ENCODE data around the gene DHX8.
"Not testable (repeated sequence)": the region's sequence is repeated elsewhere in the genome, so short reads cannot be mapped to it uniquely, and the experiment has no call there.

DHX8 gene

GRCh38 chr17:43456661-43457361 lies 27.0 kb upstream of the DHX8 start:
- Histone ChIP-seq H3K27me3 (ENCODE audit: control insufficient read depth, low read length) (peaks cover 20% of the 10 kb centered on the region), H3K9me3 (ENCODE audit: control insufficient read depth, insufficient read depth, low read length) (no peaks in the 10 kb centered on the region), H4K20me1 (ENCODE audit: control insufficient read depth, insufficient read depth, low read depth, low read length) (no peaks in the 10 kb centered on the region), H3K4me2 (ENCODE audit: low read length) (no peak overlapping the region), H3K79me2 (ENCODE audit: control insufficient read depth, low read length) (no peaks in the 10 kb centered on the region), H3K4me1 (ENCODE audit: control insufficient read depth, low read length) (no peaks in the 10 kb centered on the region), H3K4me3 (ENCODE audit: low read length) (no peak overlapping the region), H3F3A (ENCODE audit: control insufficient read depth, insufficient read depth) (no peaks in the 10 kb centered on the region), H3K9me2 (replicated peaks; ENCODE audit: control insufficient read depth, low read length) (no peaks in the 10 kb centered on the region), H3K36me3 (ENCODE audit: control insufficient read depth, low read length) (no peaks in the 10 kb centered on the region), H3K27ac (ENCODE audit: low read depth, low read length) (no peak overlapping the region)
- TF ChIP-seq EZH2phosphoT487 (IDR thresholded peaks at IDR 0.05; ENCODE audit: borderline replicate concordance, low read length) (no peak), CTCF (IDR thresholded peaks at IDR 0.05; ENCODE audit: low read depth, low read length, poor library complexity, severe bottlenecking) (no peak)

GRCh38 chr17:43457362-43457692 lies 26.4 kb upstream of the DHX8 start:
- Histone ChIP-seq H3K36me3 (ENCODE audit: control insufficient read depth, low read length) (no peaks in the 10 kb centered on the region), H3K4me2 (ENCODE audit: low read length) (no peak overlapping the region), H3K27ac (ENCODE audit: low read depth, low read length) (no peak overlapping the region), H3K4me3 (ENCODE audit: low read length) (no peak overlapping the region), H3K9me2 (replicated peaks; ENCODE audit: control insufficient read depth, low read length) (no peaks in the 10 kb centered on the region), H3K9me3 (ENCODE audit: control insufficient read depth, insufficient read depth, low read length) (no peaks in the 10 kb centered on the region), H3K4me1 (ENCODE audit: control insufficient read depth, low read length) (no peaks in the 10 kb centered on the region), H4K20me1 (ENCODE audit: control insufficient read depth, insufficient read depth, low read depth, low read length) (no peaks in the 10 kb centered on the region), H3F3A (ENCODE audit: control insufficient read depth, insufficient read depth) (no peaks in the 10 kb centered on the region), H3K27me3 (ENCODE audit: control insufficient read depth, low read length) (peaks cover 20% of the 10 kb centered on the region), H3K79me2 (ENCODE audit: control insufficient read depth, low read length) (no peaks in the 10 kb centered on the region)
- no peak for TF ChIP-seq CTCF (IDR thresholded peaks at IDR 0.05; ENCODE audit: low read depth, low read length, poor library complexity, severe bottlenecking)
- TF ChIP-seq EZH2phosphoT487 (IDR thresholded peaks at IDR 0.05; ENCODE audit: borderline replicate concordance, low read length): no peak

- H3K9me2 ChIP-seq (replicated peaks; ENCODE audit: control insufficient read depth, low read length): not testable (repeated sequence)
Observed at GRCh38 chr17:43459878-43460277, 23.9 kb upstream of the DHX8 start.

GRCh38 chr17:43461185-43461584 lies 22.6 kb upstream of the DHX8 start:
- Histone ChIP-seq H3K27me3 (ENCODE audit: control insufficient read depth, low read length) (peaks cover 14% of the 10 kb centered on the region), H3K27ac (ENCODE audit: low read depth, low read length) (no peak overlapping the region), H3K4me3 (ENCODE audit: low read length) (no peak overlapping the region), H3K36me3 (ENCODE audit: control insufficient read depth, low read length) (no peaks in the 10 kb centered on the region), H4K20me1 (ENCODE audit: control insufficient read depth, insufficient read depth, low read depth, low read length) (no peaks in the 10 kb centered on the region), H3K79me2 (ENCODE audit: control insufficient read depth, low read length) (no peaks in the 10 kb centered on the region), H3K9me2 (replicated peaks; ENCODE audit: control insufficient read depth, low read length) (no peaks in the 10 kb centered on the region), H3K9me3 (ENCODE audit: control insufficient read depth, insufficient read depth, low read length) (no peaks in the 10 kb centered on the region), H3K4me1 (ENCODE audit: control insufficient read depth, low read length) (no peaks in the 10 kb centered on the region), H3K4me2 (ENCODE audit: low read length) (no peak overlapping the region), H3F3A (ENCODE audit: control insufficient read depth, insufficient read depth) (no peaks in the 10 kb centered on the region)
- TF ChIP-seq EZH2phosphoT487 (IDR thresholded peaks at IDR 0.05; ENCODE audit: borderline replicate concordance, low read length) (no peak), CTCF (IDR thresholded peaks at IDR 0.05; ENCODE audit: low read depth, low read length, poor library complexity, severe bottlenecking) (no peak)

More at GRCh38 chr17:43459878-43460277, 23.9 kb upstream of the DHX8 start:
- not testable (repeated sequence) for H3F3A ChIP-seq (ENCODE audit: control insufficient read depth, insufficient read depth); H3K36me3 ChIP-seq (ENCODE audit: control insufficient read depth, low read length); H3K4me3 ChIP-seq (ENCODE audit: low read length); H3K9me3 ChIP-seq (ENCODE audit: control insufficient read depth, insufficient read depth, low read length); H3K4me1 ChIP-seq (ENCODE audit: control insufficient read depth, low read length); H4K20me1 ChIP-seq (ENCODE audit: control insufficient read depth, insufficient read depth, low read depth, low read length); H3K4me2 ChIP-seq (ENCODE audit: low read length); H3K79me2 ChIP-seq (ENCODE audit: control insufficient read depth, low read length); H3K27ac ChIP-seq (ENCODE audit: low read depth, low read length)
- peaks cover 20% of the 10 kb centered on the region for H3K27me3 ChIP-seq (ENCODE audit: control insufficient read depth, low read length)

GRCh38 chr17:43462569-43462968 lies 21.2 kb upstream of the DHX8 start:
- H3K4me2 ChIP-seq (ENCODE audit: low read length); H3K4me1 ChIP-seq (ENCODE audit: control insufficient read depth, low read length); H4K20me1 ChIP-seq (ENCODE audit: control insufficient read depth, insufficient read depth, low read depth, low read length); H3K79me2 ChIP-seq (ENCODE audit: control insufficient read depth, low read length); H3K27ac ChIP-seq (ENCODE audit: low read depth, low read length); H3F3A ChIP-seq (ENCODE audit: control insufficient read depth, insufficient read depth); H3K27me3 ChIP-seq (ENCODE audit: control insufficient read depth, low read length); H3K36me3 ChIP-seq (ENCODE audit: control insufficient read depth, low read length); H3K4me3 ChIP-seq (ENCODE audit: low read length); H3K9me3 ChIP-seq (ENCODE audit: control insufficient read depth, insufficient read depth, low read length); H3K9me2 ChIP-seq (replicated peaks; ENCODE audit: control insufficient read depth, low read length): not testable (repeated sequence)
